UCSD-AML1 (cell line): ENCODE measurements around the gene MT2A.

Experiments used
- DNase-seq: peaks from one replicate; lab custom pipeline; 2025; ENCODE audit not compliant: unreplicated experiment; lab: John Stamatoyannopoulos, UW

MT2A gene

GRCh38 chr16:56594292-56594619, 14.1 kb upstream of the MT2A start:
- DNase-seq, result no peak

DNA sequence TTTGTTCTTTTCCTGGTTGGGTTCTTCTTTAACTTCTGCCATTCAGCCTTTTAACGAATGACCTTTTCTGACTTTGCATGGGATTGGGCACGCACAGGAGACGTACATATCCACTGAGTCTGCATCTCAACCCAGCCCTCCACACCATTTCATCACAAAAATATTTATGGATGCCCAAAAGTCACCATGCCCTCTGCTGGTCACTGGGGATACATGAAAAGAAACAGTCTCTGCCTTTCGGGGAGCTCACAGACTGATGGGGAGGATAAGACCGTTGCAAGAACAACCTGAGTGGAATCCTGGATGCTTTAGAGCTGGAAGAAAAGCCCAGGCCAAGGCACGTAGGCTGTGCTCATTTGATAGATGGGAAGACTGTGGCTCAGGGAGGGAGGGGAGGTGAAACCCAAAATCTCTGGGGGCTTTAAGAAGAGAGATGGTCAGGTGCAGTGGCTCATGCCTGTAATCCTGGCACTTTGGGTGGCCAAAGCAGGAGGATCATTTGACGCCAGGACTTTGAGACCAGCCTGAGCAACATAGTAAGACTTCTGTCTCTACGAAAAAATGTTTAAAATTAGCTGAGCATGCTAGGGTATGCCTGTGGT, 7.9 kb upstream of the MT2A start:
- peak; percentile 28 for DNase-seq

DNA sequence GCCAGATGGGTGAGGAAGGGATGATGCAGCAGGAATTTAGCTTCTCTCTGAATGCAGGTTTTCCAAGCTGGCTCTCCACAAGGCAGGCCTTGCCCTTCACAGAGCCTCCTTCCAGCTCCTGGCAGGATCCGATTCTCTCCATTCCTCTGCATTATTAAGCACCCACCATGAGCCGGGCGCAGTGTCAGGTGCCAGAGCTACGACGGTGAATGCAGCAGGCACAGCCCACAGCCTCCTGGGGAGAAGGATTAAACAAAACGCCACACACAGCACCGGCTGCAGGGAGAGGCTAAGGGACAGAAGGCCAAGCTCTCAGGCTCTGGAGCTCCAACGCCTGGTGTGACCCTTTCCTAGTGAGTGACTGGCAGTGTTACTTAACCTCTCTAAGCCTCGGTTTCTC, 7.1 kb upstream of the MT2A start:
- DNase-seq, result no peak

DNA sequence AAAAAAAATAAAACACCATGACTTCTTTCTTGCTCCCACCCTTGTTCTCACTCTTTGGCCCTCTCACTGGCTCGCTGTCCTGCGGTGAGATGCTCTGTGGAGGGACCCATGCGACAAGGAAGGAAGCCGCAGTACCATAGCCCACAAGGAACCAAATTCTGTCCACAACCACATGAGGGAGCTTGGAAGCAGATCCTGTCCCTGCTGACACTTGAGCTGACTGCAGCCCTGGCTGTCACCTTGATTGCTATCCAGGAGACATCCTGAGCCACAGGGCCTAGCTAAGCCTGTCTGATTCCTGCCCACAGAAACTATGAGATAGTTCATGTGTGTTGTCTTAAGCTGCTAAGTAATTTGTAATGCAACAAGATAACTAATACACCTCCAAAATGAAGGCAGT, 4.8 kb upstream of the MT2A start:
- peak; percentile 49 for DNase-seq

DNA sequence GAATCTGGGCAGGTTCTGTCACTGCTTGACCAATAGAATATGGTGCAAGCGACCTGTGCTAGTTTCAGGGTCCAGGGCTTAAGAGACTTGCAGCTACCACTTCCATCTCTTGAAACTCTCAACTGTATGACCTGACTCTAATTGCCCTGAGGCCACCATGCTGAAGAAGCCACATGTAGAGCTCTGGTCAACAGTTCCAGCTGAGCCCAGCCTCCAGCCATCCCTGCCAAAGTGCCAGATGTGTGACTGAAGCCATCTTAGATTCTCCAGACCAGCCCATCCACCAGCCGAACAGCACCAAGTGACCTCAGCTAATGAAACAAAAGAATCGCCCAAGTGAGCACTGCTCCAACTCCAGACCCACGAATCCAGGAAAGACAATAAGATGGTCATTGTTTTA, 3.4 kb upstream of the MT2A start:
- DNase-seq, result no peak

- no peak for DNase-seq
Observed at GRCh38 chr16:56605475-56605874, 2.9 kb upstream of the MT2A start.

GRCh38 chr16:56606071-56606475, 2.3 kb upstream of the MT2A start:
- no peak for DNase-seq

DNA sequence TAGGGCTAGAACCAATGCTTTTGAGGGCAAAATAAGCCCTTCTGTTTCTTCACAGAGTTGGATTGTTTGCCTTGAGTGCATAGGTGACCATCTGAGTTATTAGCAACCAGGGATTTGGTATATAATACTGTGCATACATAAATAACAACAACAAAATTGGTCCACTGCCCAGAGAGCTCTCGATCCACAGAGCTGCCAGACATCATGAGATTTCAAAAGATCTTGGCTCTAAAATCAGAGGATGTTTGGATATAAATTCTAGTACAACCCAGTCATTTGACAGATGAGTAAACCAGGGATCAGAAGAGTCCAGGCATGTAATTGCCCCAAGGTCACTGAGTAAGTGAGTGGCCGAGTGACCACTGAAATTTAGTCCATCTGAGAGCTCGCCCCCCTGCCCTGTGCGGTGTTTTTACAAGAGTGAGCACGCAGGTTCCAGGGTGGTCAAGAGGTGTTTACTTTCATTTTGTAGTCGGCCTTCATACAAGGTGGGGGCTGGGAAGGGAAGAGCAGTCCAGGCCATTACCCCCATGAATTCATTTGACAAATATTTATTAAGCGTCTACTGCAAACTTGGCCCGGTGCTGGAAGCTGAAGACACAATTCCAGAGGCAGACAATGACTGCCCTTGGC, 1.8 kb upstream of the MT2A start:
- DNase-seq, result no peak

DNA sequence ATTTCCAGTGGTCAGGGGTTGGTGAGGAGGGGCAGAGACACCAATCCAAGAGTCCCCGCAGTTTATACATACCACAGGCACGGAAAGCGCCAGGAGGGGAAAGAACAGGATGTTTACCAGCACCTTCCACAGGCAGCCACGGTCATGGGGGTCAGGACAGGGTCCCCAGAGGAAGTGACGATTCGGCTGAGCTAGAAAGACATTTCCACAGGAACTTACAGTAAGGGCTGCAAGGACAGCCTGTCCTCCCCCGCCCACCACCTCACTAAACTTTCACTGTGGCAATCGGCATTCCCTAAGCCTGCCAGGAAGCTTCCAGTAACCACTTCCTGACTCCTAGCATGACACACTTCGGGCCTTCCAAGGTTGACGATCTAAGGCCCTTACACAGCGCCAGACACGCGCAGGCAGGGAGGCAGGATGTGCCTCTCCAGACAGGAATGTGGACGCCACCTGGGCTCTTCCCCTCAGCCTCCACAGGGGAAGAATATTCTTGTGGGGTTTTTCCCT, 1.2 kb upstream of the MT2A start:
- DNase-seq, result peak; percentile 75

GRCh38 chr16:56607675-56608042, 725 bp upstream of the MT2A start:
- DNase-seq, result peak; percentile 55

- DNase-seq, result no peak
Observed at GRCh38 chr16:56608876-56609462, 585 bp downstream of the MT2A start.

DNA sequence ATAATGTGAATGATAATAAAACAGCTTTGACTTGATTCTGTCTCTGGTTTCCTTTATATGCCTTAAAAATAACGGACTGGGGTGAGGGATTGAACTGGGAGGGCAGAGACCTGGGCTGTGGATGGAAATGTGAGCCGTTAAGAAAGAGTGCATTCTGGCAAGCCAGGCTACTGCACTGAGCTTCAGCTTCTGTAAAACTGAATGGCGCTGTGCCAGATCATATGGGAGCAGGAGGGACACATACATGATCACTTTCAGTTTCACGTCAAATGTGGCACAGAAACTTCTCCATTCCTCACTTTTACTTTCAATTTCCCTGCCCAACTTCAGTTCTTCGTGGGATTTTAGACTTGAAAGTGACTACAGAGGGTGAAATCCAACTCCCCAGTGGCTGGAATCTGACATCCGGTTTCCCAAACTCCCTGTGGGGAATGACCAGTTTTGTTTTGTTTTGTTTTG, 1.1 kb downstream of the MT2A start:
- DNase-seq, result peak; percentile 47

DNA sequence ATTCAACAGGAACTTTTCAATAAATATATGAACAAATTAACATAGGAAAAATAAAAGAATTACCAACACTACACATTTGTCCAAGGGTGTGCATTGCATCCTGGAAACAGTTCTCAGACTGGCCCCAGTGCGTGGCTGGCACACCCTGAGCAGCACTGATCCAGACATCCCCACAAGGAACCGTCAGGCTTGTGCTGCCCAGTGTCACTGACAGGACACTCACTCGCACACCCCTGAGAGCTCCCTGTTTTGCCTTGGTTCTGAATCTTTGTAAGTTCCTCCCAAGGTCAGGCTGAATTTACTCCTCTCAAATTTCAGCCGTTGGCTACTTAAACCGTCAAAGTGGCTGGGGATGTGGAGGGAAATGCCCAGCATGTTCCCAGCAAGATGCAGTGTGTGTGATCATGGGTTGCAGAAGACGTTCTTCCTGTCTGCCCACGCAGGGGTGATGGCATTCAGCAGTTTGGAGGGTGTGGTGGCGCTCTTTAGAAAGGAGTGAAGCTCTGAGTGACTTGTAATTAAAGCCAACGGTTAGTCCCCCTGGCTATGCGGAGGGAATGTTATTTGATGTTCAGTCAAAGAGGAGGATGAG, 1.7 kb downstream of the MT2A start:
- peak; percentile 39 for DNase-seq

DNA sequence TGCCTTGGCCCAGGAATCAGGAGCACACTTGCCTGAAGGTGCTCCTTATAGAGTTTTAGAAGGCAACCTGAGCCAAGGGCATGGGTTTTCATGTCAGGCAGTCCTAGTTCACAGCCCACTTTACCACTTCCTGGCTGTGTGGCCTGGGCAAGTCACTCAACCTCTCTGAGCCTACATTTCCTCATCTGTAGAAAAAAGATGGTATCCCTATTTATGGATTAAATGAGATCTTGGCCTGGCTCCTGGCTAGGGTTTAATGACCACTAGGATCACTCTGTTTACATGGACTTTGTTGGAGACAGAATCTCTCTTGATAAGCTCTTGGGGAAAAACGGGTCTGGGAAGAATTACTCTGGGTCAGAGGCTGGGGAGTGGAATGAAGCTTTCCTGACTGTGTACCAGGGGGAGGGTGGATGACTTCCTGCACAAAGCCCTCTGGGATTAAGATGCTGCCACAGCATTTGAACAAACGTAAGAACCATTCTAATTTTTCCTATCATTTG, 2.3 kb downstream of the MT2A start:
- DNase-seq, result no peak

DNA sequence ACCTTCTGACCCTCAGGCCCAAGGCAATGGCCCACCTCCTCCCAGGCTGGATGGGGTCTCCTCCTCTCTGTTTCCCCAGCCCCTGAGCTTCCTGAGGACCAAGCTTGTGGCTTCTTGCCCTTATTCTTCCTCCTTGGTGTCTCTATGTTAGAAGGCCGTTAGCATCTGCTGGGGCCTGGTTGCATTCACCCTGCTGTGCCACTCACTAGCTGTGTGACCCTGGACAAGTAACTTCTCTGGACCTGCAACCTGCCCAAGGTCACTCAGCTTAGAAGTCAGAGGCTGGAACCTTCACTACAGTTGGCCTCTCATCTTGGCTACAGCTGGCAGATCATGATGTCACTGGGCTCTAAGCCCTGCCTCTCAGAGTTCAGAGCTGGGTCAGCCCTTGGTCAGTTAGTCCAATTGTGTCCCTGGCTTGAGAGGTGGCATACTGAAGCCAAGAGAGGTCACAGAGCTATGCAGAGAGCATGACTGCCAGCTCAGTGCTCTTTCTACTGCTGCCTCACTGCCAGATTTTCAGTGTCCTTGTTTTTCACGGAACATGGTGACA, 3.0 kb downstream of the MT2A start:
- DNase-seq, result no peak

GRCh38 chr16:56613706-56614105, 5.3 kb downstream of the MT2A start:
- DNase-seq, result no peak

DNA sequence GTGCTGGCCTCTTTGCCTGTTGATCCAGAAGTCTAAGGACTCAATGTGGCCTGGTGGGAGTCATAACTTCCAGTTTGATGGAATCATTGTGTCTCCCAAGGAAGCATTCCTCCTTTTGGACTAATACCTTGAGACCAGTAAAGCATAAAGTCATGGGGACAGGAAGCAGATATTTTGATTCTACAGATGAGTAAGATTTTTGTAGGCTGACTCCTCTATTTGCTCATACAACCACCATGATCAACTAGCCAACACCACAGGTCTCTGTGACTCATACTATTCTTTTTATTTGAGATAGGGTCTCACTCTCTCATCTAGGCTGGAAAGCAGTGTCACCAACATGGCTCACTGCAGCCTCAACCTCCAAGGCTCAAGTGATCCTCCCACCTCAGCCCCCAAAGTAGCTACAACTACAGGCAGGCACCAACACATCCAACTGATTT, 6.2 kb downstream of the MT2A start:
- DNase-seq, result no peak

DNA sequence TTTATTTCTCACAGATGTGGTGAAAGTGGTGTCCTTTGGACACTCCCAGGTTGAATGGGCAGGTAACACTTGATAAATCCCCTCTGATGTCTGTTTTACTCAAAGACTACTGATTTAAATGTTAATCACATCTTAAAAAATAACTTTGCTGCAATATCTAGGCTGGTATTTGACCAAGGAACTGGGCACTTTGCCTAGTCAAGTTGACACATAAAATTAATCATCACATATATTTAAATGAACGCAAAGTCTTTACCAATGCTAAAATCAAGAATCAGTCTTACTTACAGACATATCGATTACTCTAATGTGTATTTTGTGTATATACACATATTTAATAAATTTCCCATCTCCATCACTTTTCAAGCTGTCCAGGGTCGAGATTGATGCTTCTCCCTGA, 7.0 kb downstream of the MT2A start:
- DNase-seq, result no peak

DNA sequence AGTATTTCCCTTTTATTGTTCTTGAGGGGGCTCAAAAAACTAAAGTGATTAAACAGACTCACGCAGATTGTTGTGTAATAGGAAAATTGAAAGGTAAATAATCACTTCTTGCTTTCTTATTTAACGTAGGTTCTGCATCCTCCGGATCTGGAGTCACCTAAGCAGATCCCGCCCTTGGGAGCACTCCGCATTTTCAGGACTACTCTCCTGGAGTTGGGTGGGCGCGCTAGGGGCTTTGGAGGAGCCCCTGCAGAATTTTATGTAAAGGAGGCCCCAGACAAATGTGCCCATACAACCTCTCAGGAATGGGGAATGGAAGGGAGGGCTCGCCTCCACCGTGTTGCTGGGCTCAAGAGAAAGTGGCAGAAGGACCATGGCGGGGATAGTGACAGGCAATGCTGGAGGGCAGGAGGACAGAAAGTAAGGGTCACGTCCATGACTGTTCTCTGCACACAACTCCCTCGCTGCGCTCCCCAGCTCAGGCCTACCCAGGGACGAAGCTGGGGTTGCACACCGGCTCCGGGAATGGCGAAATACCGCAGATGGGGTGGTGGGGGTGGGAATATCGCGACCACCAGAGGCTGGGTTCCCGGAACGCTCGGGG, 8.3 kb downstream of the MT2A start:
- DNase-seq, result no peak

DNA sequence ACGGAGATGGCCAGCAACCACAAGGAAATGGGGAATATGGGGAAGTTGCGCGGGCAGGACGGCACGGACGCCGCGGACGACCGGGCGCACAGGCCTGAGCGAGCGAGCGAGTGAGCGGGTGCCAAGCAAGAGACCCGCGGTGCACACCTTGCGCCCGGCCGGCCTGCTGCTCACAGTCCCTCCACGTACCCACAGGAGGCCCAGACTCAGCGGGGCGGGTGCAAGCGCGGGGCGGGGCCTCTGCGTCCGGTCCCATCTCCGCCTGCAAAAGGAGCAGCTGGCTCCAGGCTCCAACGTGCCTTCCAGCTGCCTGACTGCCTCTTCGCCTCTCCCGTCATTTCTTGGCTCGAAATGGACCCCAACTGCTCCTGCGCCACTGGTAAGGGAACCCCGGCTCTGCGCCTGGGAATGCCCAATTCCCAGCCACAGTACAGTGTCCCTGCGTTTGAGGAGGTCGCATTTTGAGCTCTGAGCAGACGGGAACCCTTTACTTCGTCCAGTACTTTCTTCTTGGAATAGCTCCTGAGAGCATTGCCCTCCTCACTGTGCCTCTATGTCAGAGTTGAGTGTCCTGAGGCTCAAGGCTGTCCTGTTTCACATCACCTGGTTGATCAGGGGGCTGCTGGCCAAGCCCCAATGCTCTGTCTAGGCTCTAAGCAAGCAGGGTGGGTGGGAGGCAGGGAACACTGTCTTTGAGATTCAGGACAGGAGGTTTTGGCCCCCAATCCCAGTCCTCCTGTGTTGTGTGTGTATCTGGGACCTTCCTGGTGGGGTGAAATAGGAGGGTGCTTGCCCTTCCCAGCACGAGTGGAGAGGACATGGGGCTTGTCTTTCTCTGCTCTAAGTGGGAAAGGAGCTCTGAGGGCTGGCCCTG, 9.1 kb downstream of the MT2A start:
- no peak for DNase-seq
